ENCODE measurements around the gene VARS2.
"Not testable (repeated sequence)": the region's sequence is repeated elsewhere in the genome, so short reads cannot be mapped to it uniquely, and the experiment has no call there.

The VARS2 gene

GRCh38 chr6:30957716-30958115, 43.7 kb downstream of the VARS2 start:
- Histone ChIP-seq H3K4me3 (ENCODE audit: low read length) (no peak overlapping the region), H3K27me3 (ENCODE audit: control insufficient read depth, insufficient read depth, low read length) (peaks cover 48% of the 10 kb centered on the region), H3K9me3 (replicated peaks; ENCODE audit: low read length) (no peaks in the 10 kb centered on the region), H3K4me2 (ENCODE audit: low read length) (no peak overlapping the region), H3K4me1 (ENCODE audit: control insufficient read depth, insufficient read depth, low read length) (peaks cover 13% of the 10 kb centered on the region), H3K36me3 (ENCODE audit: insufficient read depth, low read length) (no peaks in the 10 kb centered on the region), H3K9ac (ENCODE audit: low read depth, low read length) (no peak overlapping the region)

GRCh38 chr6:30960907-30961673, 47.1 kb downstream of the VARS2 start:
- H3K4me1 ChIP-seq (ENCODE audit: control insufficient read depth, insufficient read depth, low read length), result peaks cover 7% of the 10 kb centered on the region
- H3K36me3 ChIP-seq (ENCODE audit: insufficient read depth, low read length), result no peaks in the 10 kb centered on the region
- H3K27me3 ChIP-seq (ENCODE audit: control insufficient read depth, insufficient read depth, low read length), result peaks cover 36% of the 10 kb centered on the region
- H3K4me3 ChIP-seq (ENCODE audit: low read length), result no peak overlapping the region
- H3K9me3 ChIP-seq (replicated peaks; ENCODE audit: low read length), result no peaks in the 10 kb centered on the region
- no peak overlapping the region for H3K9ac ChIP-seq (ENCODE audit: low read depth, low read length)
- H3K4me2 ChIP-seq (ENCODE audit: low read length), result no peak overlapping the region

GRCh38 chr6:30962716-30963115, 48.7 kb downstream of the VARS2 start:
- no peak overlapping the region for H3K4me3 ChIP-seq (ENCODE audit: low read length)
- H3K4me1 ChIP-seq (ENCODE audit: control insufficient read depth, insufficient read depth, low read length), result peaks cover 7% of the 10 kb centered on the region
- H3K4me2 ChIP-seq (ENCODE audit: low read length), result no peak overlapping the region
- peaks cover 23% of the 10 kb centered on the region for H3K27me3 ChIP-seq (ENCODE audit: control insufficient read depth, insufficient read depth, low read length)
- no peak overlapping the region for H3K9ac ChIP-seq (ENCODE audit: low read depth, low read length)
- no peaks in the 10 kb centered on the region for H3K36me3 ChIP-seq (ENCODE audit: insufficient read depth, low read length)
- H3K9me3 ChIP-seq (replicated peaks; ENCODE audit: low read length), result no peaks in the 10 kb centered on the region

GRCh38 chr6:30963641-30964040, 49.6 kb downstream of the VARS2 start:
- Histone ChIP-seq H3K9me3 (replicated peaks; ENCODE audit: low read length) (no peaks in the 10 kb centered on the region), H3K9ac (ENCODE audit: low read depth, low read length) (no peak overlapping the region), H3K36me3 (ENCODE audit: insufficient read depth, low read length) (no peaks in the 10 kb centered on the region), H3K27me3 (ENCODE audit: control insufficient read depth, insufficient read depth, low read length) (peaks cover 17% of the 10 kb centered on the region), H3K4me3 (ENCODE audit: low read length) (no peak overlapping the region), H3K4me2 (ENCODE audit: low read length) (no peak overlapping the region), H3K4me1 (ENCODE audit: control insufficient read depth, insufficient read depth, low read length) (peaks cover 7% of the 10 kb centered on the region)

GRCh38 chr6:30964075-30964474, 50.0 kb downstream of the VARS2 start:
- Histone ChIP-seq H3K4me2 (ENCODE audit: low read length) (no peak overlapping the region), H3K4me1 (ENCODE audit: control insufficient read depth, insufficient read depth, low read length) (peaks cover 7% of the 10 kb centered on the region), H3K9ac (ENCODE audit: low read depth, low read length) (no peak overlapping the region), H3K4me3 (ENCODE audit: low read length) (no peak overlapping the region), H3K27me3 (ENCODE audit: control insufficient read depth, insufficient read depth, low read length) (peaks cover 18% of the 10 kb centered on the region), H3K9me3 (replicated peaks; ENCODE audit: low read length) (no peaks in the 10 kb centered on the region), H3K36me3 (ENCODE audit: insufficient read depth, low read length) (no peaks in the 10 kb centered on the region)

GRCh38 chr6:30965140-30965601, 51.1 kb downstream of the VARS2 start:
- Histone ChIP-seq H3K9me3 (replicated peaks; ENCODE audit: low read length) (no peaks in the 10 kb centered on the region), H3K27me3 (ENCODE audit: control insufficient read depth, insufficient read depth, low read length) (peaks cover 24% of the 10 kb centered on the region), H3K4me1 (ENCODE audit: control insufficient read depth, insufficient read depth, low read length) (peaks cover 7% of the 10 kb centered on the region), H3K4me2 (ENCODE audit: low read length) (no peak overlapping the region), H3K4me3 (ENCODE audit: low read length) (no peak overlapping the region), H3K36me3 (ENCODE audit: insufficient read depth, low read length) (no peaks in the 10 kb centered on the region), H3K9ac (ENCODE audit: low read depth, low read length) (no peak overlapping the region)

GRCh38 chr6:30966154-30966553, 52.1 kb downstream of the VARS2 start:
- Histone ChIP-seq H3K4me1 (ENCODE audit: control insufficient read depth, insufficient read depth, low read length) (peaks cover 7% of the 10 kb centered on the region), H3K4me3 (ENCODE audit: low read length) (no peak overlapping the region), H3K27me3 (ENCODE audit: control insufficient read depth, insufficient read depth, low read length) (peaks cover 21% of the 10 kb centered on the region), H3K4me2 (ENCODE audit: low read length) (no peak overlapping the region), H3K9ac (ENCODE audit: low read depth, low read length) (no peak overlapping the region), H3K36me3 (ENCODE audit: insufficient read depth, low read length) (no peaks in the 10 kb centered on the region), H3K9me3 (replicated peaks; ENCODE audit: low read length) (no peaks in the 10 kb centered on the region)

GRCh38 chr6:30969171-30969570, 55.1 kb downstream of the VARS2 start:
- H3K36me3 ChIP-seq (ENCODE audit: insufficient read depth, low read length); H3K9me3 ChIP-seq (replicated peaks; ENCODE audit: low read length); H3K4me1 ChIP-seq (ENCODE audit: control insufficient read depth, insufficient read depth, low read length); H3K4me3 ChIP-seq (ENCODE audit: low read length); H3K9ac ChIP-seq (ENCODE audit: low read depth, low read length); H3K4me2 ChIP-seq (ENCODE audit: low read length): not testable (repeated sequence)
- peaks cover 41% of the 10 kb centered on the region for H3K27me3 ChIP-seq (ENCODE audit: control insufficient read depth, insufficient read depth, low read length)

- Histone ChIP-seq H3K27me3 (ENCODE audit: control insufficient read depth, insufficient read depth, low read length) (peaks cover 35% of the 10 kb centered on the region), H3K4me3 (ENCODE audit: low read length) (no peak overlapping the region), H3K9ac (ENCODE audit: low read depth, low read length) (no peak overlapping the region), H3K9me3 (replicated peaks; ENCODE audit: low read length) (no peaks in the 10 kb centered on the region), H3K4me2 (ENCODE audit: low read length) (no peak overlapping the region), H3K4me1 (ENCODE audit: control insufficient read depth, insufficient read depth, low read length) (no peaks in the 10 kb centered on the region), H3K36me3 (ENCODE audit: insufficient read depth, low read length) (no peaks in the 10 kb centered on the region)
Observed at GRCh38 chr6:30970946-30971345, 56.9 kb downstream of the VARS2 start.

GRCh38 chr6:30972816-30973215, 58.8 kb downstream of the VARS2 start:
- Histone ChIP-seq H3K27me3 (ENCODE audit: control insufficient read depth, insufficient read depth, low read length) (peaks cover 35% of the 10 kb centered on the region), H3K4me1 (ENCODE audit: control insufficient read depth, insufficient read depth, low read length) (no peaks in the 10 kb centered on the region), H3K4me3 (ENCODE audit: low read length) (no peak overlapping the region), H3K36me3 (ENCODE audit: insufficient read depth, low read length) (no peaks in the 10 kb centered on the region), H3K9me3 (replicated peaks; ENCODE audit: low read length) (no peaks in the 10 kb centered on the region), H3K4me2 (ENCODE audit: low read length) (no peak overlapping the region), H3K9ac (ENCODE audit: low read depth, low read length) (no peak overlapping the region)

- Histone ChIP-seq H3K4me2 (ENCODE audit: low read length) (no peak overlapping the region), H3K36me3 (ENCODE audit: insufficient read depth, low read length) (no peaks in the 10 kb centered on the region), H3K4me1 (ENCODE audit: control insufficient read depth, insufficient read depth, low read length) (no peaks in the 10 kb centered on the region), H3K9ac (ENCODE audit: low read depth, low read length) (no peak overlapping the region), H3K27me3 (ENCODE audit: control insufficient read depth, insufficient read depth, low read length) (peaks cover 41% of the 10 kb centered on the region), H3K9me3 (replicated peaks; ENCODE audit: low read length) (no peaks in the 10 kb centered on the region), H3K4me3 (ENCODE audit: low read length) (no peak overlapping the region)
Observed at GRCh38 chr6:30974490-30975252, 60.6 kb downstream of the VARS2 start.
